Sciatic nerve (tissue), 2 donors: ENCODE data around the gene SUPT7L. TPM values are rescaled to one million over a fixed set of nuclear protein-coding genes. Genes with fewer than 3 reads are reported as not detected.
"Not testable (repeated sequence)": the region's sequence is repeated elsewhere in the genome, so short reads cannot be mapped to it uniquely, and the experiment has no call there.

Source experiments
- ATAC-seq: fragments of 200-7000 bp; cut with Tn5 transposase; one replicate; pipeline ENCODE4 v1.9.1; 2020; ENCODE audit warnings: mild to moderate bottlenecking, moderate library complexity
- DNase-seq: peaks from one replicate; pipeline ENCODE4 v3.0.0-alpha.2; 2020; ENCODE audit warnings: low spot score
- intact Hi-C: fragments of 100-400 bp; cut with DNase I; formaldehyde crosslinking; loops from one replicate; pipeline ENCODE4 v1.14.2; 2022
- total RNA-seq: library from RNA; stranded (reverse); fragmentation: NEBNext Ultra II Directional; extraction: Animal tissue kit (Norgen Biotek cat#: 25700); gene quantifications from one replicate; pipeline ENCODE4 v1.2.1, GENCODE V29; 2021
- donor health status: DM: no; HTN: no; CAD: no.
- donor health status: DM: no; HTN: no; CAD: no.

The SUPT7L gene
- total RNA-seq, 1 donor from 2014 or later = 30.8 TPM

DNA sequence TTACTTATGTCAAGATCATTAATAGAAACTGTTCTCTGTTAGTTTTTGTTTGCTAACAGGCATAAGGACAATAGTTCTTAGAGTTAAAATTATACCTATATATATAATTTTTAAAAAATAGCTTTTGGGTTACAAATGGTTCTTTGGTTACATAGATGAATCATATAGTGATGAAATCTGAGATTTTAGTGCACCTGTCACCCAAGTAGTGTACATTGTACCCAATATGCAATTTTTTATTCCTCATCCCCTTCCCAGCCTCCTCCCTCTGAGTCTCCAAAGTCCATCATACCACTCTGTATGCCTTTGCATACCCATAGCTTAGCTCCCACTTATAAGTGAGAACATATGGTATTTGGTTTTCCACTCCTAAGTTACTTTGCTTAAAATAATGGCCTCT, 26.6 kb upstream of the SUPT7L start:
- intact Hi-C loops = loop anchor here (5.0 kb wide), 1 partner anchor 142 kb away; no protein-coding TSS in a partner anchor
- DNase-seq = no peak

DNA sequence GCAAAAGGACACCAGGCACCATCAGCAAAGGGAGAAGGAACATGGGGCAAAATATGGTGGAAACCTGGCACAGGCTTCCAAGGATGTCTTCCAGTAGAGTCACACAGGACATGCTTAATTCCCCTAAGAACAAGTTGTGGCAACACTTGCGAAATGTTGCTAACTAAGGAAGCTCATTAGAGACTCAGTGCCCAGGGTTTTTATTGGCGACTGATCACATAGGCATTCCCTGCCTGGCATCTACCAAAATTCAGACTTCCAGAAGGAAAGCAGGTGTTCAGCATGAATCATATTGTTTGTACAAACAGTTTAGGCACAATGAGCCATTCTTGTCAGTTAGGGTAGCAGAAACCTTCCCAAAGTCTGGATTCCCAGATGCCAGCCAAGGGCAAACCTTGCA, 26.0 kb upstream of the SUPT7L start:
- no peak for ATAC-seq
- intact Hi-C loops = no loop called here
- no peak for DNase-seq

More for the DNA sequence above, 26.6 kb upstream of the SUPT7L start:
- no peak for ATAC-seq

DNA sequence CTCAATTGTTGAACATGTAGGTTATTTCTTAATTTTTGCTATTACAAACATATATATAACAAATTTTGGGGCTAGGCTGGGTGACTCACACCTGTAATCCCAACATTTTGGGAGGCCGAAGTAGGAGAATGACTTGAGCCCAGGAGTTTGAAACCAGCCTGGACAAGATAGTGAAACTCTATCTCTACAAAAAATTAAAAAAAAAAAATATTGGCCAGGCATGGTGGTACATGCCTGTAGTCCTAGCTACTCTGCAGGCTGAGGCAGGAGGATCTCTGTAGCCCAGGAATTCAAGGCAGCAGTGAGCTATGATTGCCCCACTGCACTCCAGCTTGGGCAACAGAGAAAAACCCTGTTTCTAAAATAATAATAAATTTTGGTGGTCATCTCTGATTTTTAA, 23.8 kb upstream of the SUPT7L start:
- intact Hi-C loops = no loop called here
- no peak for ATAC-seq
- DNase-seq = no peak

DNA sequence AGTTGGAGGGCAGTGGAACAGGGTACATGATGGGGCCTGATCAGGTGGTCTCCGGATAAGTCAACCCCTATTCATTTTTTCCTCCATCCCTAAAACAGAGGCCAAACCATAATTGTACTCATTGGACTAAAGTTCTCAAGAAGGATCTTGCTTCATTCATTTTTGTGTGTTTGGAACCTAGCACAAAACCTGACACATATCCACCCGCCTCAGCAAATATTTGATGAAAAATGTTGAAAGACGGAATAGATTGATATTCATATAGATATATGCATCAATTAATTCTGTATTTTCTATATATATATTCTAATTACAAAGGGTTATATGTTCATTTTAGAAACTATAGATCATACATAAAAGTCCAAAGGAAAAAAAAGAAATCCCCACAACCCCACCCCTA, 22.2 kb upstream of the SUPT7L start:
- ATAC-seq (no peak), DNase-seq (no peak)
- intact Hi-C loops = no loop called here

DNA sequence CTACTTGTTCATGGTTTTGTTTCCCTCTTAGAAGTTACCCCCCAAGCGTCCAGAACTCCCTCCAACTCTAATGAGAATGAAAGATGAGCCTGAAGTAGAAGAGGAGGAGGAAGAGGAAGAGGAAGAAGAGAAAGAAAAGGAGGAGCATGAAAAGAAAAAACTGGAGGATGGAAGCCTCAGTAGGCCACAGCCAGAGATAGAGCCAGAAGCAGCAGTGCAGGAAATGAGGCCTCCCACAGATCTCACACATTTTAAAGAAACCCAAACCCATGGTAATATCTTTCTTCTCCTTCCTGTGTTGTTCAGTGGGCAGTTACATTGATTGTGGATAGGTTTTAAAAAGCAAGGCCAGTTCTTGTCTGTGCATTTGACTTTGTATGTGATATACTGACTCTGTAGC, 21.6 kb upstream of the SUPT7L start:
- ATAC-seq = not testable (repeated sequence)

DNA sequence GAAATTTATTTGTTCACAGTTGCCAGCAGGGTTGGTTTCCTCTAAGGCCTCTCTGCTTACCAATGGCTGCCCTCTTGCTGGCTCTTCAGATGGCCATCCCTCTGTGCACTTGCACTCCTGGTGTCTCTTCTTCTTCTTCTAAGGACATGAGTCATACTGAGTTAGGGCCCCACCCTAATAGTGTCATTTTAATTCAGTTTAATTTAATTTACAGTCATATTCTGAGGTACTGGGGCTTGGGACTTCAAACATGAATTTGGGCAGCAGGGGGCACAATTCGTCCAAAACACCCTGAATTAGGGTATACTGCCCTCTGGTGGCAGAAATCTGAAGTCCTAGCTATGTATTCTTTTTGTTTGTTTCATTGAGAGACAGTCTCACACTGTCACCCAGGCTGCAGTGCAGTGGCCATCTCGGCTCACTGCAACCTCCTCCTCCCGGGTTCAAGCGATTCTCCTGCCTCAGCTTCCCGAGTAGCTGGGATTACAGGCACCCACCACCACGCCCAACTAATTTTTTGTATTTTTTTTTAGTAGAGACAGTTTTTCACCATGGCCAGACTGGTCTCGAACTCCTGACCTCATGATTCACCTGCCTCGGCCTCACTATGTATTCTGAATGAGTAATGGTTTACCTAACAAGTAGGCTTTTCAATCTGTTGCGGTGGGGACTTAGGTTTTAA, 20.1 kb upstream of the SUPT7L start:
- DNase-seq (peak; percentile 80), ATAC-seq (peak; percentile 74)
- intact Hi-C loops = no loop called here

More for the DNA sequence above, 21.6 kb upstream of the SUPT7L start:
- intact Hi-C loops, DNase-seq: not testable (repeated sequence)

DNA sequence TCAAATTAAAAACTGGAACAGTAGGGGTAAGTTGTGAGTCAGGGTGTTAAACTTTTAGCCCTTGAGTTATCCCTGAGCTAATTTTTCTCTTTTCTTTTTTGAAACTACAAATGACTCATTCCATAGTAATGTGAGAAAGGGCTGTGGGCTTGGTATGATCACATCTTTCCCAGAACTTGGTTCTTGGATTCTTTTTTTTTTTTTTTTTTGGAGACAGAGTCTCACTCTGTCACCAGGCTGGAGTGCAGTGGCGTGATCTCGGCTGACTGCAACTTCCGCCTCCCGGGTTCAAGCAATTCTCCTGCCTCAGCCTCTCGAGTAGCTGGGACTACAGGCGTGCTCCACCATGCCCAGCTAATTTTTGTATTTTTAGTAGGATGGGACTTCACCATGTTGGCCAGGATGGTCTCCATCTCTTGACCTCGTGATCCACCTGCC, 18.9 kb upstream of the SUPT7L start:
- ATAC-seq, DNase-seq, intact Hi-C loops: not testable (repeated sequence)

DNA sequence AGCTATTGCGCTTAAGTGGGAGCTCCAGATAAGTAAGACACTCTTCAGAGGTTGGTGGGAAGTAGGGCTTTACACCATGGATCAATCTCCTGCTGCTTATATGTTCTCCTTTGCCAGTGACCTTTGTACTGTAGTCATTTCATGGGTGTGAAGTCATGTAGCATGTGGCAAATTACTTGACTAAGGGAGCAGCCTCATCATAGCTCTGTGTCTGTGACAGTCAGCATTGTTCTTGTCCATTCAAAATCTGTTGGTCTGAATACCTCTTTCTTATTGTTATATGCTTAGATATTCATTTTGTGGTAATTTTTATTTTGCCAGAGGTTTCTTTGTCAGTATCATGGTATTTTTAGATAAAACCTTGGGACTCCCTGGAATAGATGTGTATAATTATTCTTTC, 18.4 kb upstream of the SUPT7L start:
- ATAC-seq (no peak), DNase-seq (no peak)
- intact Hi-C loops = no loop called here

DNA sequence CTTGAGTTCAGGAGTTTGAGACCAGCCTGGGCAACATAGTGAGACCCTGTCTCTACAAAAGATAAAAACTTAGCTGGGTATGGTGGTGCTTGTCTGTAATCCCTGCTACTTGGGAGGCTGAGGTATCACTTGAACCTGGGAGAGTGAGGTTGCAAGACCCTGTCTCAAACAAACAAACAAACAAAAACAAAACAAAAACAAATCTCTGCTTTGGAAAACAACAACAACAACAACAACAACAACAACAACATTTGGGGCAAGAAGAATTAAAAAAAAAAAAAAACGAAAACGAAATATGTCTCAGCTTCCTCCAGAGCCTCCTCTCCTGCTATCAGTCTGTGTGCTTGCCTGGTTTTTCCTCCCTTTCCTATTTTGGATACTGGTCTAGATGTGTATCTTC, 17.2 kb upstream of the SUPT7L start:
- DNase-seq (no peak), ATAC-seq (no peak)
- intact Hi-C loops = no loop called here

DNA sequence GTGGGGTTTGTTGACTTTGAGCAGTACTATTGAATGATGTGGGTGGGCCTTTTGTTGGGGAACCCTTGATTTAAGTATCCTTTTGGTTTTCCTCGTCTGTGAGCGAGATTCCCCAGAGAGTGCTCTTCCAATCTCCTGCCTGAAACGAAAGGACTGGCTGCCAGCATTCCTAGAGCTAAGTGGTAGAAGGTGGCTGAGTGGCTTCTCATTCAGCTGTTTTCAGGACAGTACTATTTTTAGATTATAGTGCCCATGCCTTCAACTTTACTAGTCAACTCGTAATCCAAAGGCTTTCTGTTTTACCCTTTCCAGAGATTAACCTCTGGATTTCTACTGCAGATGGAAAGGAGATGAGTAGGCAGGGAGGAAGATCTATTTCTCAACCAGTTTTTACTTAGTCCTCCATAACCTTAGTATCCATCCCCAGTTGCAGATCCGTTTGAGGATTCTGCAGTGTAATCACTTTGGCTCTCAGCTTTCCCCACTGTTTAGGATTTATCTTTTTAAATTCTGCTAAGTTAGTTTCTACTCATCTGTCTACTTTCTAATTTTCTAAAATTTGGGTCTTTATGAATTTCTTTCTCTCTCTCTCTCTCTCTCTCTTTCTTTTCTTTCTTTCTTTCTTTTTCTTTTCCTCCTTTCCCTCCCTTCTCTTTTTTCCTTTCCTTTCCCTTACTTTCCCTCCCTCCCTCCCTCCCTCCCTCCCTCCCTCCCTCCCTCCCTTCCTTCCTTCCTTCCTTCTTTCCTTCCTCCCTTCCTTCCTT, 9.5 kb upstream of the SUPT7L start:
- intact Hi-C loops = no loop called here
- ATAC-seq (no peak), DNase-seq (no peak)

DNA sequence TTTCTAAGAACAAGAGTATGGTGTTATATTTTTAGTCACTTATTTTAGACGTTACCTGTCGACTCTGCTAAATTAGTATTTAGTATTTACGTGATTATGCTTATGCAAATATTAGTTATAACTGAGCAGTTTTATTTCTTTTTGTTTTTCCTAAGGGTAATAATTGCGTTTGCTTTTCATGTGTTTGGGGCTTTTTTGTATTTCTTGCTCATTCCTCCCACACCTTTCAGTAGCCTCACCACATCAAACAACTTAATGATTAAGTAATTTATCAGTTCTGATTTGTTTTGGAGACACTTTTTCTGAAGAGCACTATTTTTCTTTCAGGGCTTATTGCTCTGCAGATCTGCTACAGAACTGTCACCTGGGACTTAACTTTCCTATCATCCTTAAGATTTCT, 7.8 kb upstream of the SUPT7L start:
- intact Hi-C loops = no loop called here
- ATAC-seq = no peak

DNA sequence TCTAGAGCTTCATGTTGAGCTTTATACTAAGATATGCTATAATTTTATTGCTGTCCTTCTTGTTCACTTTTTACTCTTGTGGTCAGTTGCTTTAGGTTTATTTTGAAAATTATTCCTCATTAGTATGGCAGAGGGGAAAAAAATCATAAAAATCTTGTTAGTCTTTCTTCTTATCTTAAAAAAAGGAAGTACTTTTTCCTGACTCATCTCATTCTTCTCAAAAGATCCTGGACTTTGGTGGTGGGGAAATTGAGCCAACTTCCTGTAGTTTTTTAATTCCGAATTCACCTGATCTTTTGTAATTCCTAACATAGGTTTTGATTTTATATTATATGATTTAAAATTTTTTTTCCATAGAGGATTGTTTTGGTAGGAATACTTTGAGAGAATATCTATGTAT, 4.0 kb upstream of the SUPT7L start:
- DNase-seq (no peak), ATAC-seq (no peak)
- intact Hi-C loops = no loop called here

More for the DNA sequence above, 7.8 kb upstream of the SUPT7L start:
- DNase-seq = no peak

DNA sequence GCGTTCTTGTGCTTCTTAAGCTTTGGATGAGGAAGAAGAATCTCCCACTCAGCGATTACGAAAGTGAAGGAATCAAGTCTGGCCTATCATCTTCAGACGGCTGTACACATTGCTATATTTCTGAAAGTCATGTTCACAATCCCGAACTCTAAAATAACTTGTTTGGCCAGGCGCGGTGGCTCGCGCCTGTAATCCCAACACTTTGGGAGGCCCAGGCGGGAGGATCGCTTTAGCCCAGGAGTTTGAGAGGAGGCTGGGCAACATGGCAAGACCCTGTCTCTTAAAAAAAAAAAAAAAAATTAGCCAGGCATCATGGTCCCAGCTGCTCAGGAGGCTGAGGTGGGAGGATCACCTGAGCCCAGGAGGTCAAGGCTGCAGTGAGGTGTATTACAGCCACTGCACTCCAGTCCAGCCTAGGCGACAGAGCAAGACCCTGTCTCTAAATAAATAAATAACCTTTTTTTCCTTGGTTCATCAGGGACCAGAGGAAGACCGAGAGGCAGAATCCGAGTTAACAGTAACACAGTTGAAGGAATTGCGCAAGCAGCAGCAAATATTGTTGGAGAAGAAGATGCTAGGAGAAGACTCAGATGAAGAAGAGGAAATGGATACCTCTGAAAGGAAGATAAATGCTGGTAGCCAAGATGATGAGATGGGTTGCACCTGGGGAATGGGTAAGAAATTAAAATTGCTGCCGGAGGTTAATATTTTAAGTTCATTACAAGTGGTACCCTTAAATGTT, 1.4 kb upstream of the SUPT7L start:
- intact Hi-C loops = no loop called here
- DNase-seq (no peak), ATAC-seq (no peak)

DNA sequence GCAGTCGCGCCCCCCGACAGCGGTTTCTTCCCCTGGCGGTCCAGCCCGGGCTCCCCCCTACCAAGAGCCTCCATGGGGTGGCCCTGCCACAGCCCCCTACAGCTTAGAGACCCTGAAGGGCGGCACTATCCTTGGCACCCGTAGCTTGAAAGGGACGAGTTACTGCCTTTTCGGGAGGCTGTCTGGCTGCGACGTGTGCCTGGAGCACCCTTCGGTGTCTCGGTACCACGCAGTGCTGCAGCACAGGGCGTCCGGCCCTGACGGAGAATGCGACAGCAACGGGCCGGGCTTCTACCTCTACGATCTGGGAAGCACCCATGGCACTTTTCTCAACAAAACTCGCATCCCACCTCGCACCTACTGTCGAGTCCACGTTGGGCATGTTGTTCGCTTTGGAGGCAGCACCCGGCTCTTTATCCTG, 750 bp upstream of the SUPT7L start:
- no peak for DNase-seq
- intact Hi-C loops = no loop called here
- ATAC-seq = peak; percentile 5

DNA sequence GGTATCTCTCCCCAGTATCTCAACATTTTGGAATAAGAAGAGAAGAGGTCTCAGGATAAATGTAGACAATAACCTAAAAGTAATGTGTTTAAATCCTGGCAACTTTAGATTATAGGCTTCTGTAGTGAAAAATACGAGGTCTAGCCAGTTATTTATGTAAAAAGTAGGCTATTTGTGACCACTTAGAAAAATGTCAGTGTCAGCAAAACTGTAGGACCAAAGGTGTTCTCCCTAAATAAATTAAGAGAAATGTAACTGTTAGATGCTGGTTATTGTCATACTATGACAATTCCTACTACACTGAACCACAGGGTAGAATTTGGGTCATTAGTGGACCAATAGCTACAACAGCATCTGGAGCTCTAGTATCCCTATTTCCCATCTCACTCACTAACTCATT, 2.0 kb downstream of the SUPT7L start:
- DNase-seq (no peak), ATAC-seq (no peak)
- intact Hi-C loops = no loop called here

DNA sequence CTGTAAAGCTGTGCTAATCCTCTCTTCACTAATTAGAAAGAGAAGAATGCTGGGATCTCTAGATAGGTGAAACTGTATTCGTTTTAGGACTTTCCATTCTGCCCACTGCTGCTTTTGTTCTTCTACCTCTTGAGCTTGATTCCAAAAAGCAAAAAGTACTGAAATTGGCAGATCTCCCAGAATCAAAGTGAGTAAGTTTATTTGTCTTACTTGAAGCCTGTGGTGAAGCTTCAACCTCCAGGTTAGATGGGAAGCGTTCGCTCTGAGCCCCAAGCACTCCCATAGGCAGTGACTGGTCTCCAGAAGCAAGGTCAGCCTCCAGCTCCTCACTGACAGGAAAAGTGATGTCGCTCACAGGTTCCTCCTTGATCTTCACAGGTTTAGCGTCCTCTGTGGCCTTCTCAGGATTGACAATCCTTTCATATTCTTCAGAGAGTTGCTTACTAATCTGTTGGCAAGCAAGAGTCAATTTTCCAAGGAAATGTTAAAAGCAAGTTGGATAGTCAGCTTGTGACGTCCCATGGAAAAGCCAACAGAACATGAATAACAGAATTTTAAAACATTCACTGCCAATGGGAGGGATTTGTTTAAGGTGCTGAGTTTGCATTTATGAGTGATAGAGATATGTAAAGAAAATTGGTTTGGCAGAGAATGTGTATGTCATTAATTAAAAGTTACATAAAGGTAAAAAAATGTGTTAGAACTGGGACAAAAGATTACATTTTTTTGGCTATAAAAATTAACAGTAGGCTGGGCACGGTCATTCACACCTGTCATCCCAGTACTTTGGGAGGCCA, 8.1 kb downstream of the SUPT7L start:
- ATAC-seq (no peak), DNase-seq (no peak)
- intact Hi-C loops = no loop called here

DNA sequence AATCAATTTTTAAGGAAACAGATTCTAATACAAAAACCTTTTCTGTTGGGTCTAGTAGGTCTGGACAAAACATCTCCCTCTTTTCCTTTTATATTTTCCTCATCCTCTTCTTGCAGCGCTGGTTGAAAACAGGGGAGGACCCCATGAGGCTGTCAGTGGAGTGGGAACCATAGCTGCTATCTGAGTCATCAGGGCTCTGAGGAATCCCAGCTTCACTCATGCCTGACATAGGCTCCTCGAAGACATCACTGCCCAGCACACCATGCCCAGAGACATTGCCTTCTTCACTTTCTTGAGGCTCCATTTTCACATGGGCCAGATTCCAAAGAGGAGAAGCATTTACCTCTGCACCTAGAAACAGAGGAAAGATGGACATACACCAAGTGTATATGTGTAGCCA, 10.0 kb downstream of the SUPT7L start:
- intact Hi-C loops = no loop called here
- DNase-seq (no peak), ATAC-seq (no peak)

DNA sequence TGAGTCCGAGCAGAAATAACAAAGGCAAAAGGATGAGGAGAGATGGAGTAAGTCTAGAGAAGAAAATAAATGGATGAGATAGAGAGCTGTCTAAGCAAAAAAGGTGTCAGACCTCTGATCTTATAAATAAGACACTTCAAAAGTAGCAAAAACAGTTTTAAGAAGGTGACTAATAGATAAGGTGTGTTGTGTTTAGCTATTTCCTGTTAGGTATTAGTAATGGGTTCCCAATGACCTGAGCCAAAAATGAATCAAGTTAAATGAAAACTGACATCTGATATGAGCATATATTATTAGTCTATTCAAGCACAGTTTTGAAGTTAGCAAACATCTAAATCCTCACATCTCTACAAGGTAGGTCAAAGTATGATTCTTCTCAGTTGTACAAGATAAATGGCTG, 10.6 kb downstream of the SUPT7L start:
- DNase-seq = no peak
- intact Hi-C loops = no loop called here
- ATAC-seq = no peak

DNA sequence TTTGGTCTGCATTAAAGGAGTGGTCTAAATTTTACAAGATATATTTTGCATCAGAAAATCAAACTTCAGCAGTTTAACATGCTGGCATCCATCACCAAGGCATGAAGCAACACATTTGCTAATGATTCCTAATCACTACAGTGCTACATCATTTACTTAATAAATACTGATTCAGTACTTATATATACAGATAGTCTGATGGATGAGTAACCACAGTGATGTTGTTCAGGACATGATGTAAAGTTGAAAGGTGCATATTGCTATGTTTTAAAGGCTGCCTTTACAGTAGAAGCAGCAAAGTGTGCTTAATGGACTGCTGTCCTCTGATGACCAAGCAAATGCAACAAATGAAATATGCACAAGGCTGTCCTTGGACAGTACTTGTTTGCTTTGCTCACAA, 11.1 kb downstream of the SUPT7L start:
- no peak for DNase-seq
- ATAC-seq = no peak
- intact Hi-C loops = no loop called here
